HepG2 (cell line): Measurements from ENCODE around the gene PPP4C. TPM values are rescaled to one million over a fixed set of nuclear protein-coding genes. Genes with fewer than 3 reads are reported as not detected.

Experiments
- EP300 ChIP-seq, 3 experiments: sonication (generic) in 1 of 3; formaldehyde crosslinking in 1 of 3; IDR thresholded peaks; 2 replicates each; pipeline versions ENCODE4 v1.5.1 to v1.6.1; 2011 to 2020; ENCODE audit warnings: low read depth in 2 of 3, low read length in 2 of 3, borderline replicate concordance in 1 of 3, improper control_type of control experiment in 1 of 3, mild to moderate bottlenecking in 1 of 3, missing genetic modification reagents in 1 of 3, moderate library complexity in 1 of 3
- HHEX ChIP-seq: IDR thresholded peaks from 2 replicates; pipeline ENCODE4 v1.6.1; 2016; ENCODE audit warnings: control low read depth
- IKZF1 ChIP-seq: fragments of 450-650 bp; IDR thresholded peaks from 2 replicates; pipeline ENCODE4 v1.7.1; 2016
- POGZ ChIP-seq: sonication (generic); formaldehyde crosslinking; IDR thresholded peaks from 2 replicates; pipeline ENCODE4 v1.4.0; 2020; ENCODE audit warnings: mild to moderate bottlenecking, missing genetic modification reagents
- RCOR2 ChIP-seq: IDR thresholded peaks from 2 replicates; pipeline ENCODE4 v1.6.1; 2016; ENCODE audit warnings: missing biosample characterization, missing genetic modification reagents
- SIN3A ChIP-seq: IDR thresholded peaks from 2 replicates; pipeline ENCODE4 v1.6.1; 2011; ENCODE audit warnings: low read depth, mild to moderate bottlenecking, control low read depth, low read length, borderline replicate concordance
- SIX1 ChIP-seq: sonication (generic); formaldehyde crosslinking; IDR thresholded peaks from 2 replicates; pipeline ENCODE4 v1.4.0; 2020; ENCODE audit warnings: missing genetic modification reagents, borderline replicate concordance
- ZNF547 ChIP-seq: sonication (generic); formaldehyde crosslinking; IDR thresholded peaks from 2 replicates; pipeline ENCODE4 v1.5.1; 2020; ENCODE audit warnings: mild to moderate bottlenecking, missing genetic modification reagents
- ZNF674 ChIP-seq: sonication (generic); formaldehyde crosslinking; IDR thresholded peaks from 2 replicates; pipeline ENCODE4 v1.5.0; 2020; ENCODE audit warnings: low read depth, mild to moderate bottlenecking, missing genetic modification reagents
- ZNF703 ChIP-seq: sonication (generic); formaldehyde crosslinking; IDR thresholded peaks from 2 replicates; pipeline ENCODE4 v1.5.1; 2020; ENCODE audit warnings: missing genetic modification reagents, mild to moderate bottlenecking, moderate library complexity, borderline replicate concordance
- ZNF792 ChIP-seq: IDR thresholded peaks from 2 replicates; pipeline ENCODE4 v1.6.1; 2016
- polyA plus RNA-seq, 8 experiments: library from polyadenylated mRNA; depleted of rRNA in 3 of 8; stranded (reverse) in 7 of 8; unstranded in 1 of 8; fragments of >200 nt; fragmentation: Illumina TruSeq in 4 of 8; extraction: Trizol in 4 of 8; gene quantifications; 2 replicates each; pipeline versions ENCODE4 v1.2.1 to v1.2.3, GENCODE V29; 2011 to 2016; ENCODE audit warnings: low read depth in 4 of 8, missing spikeins in 1 of 8, mixed read lengths in 1 of 8; ENCODE audit not compliant: insufficient read depth in 1 of 8
- total RNA-seq, 5 experiments: library from RNA; depleted of rRNA; stranded (reverse); fragments of >200 nt; fragmentation: Illumina TruSeq; extraction: Trizol; gene quantifications; 2 replicates each; pipeline ENCODE4 v1.2.3, GENCODE V29; 2016; ENCODE audit warnings: low read depth in 1 of 5
- TF ChIP-seq, protein P1 (sequence below): sonication (generic); formaldehyde crosslinking; IDR thresholded peaks from 2 replicates; pipeline ENCODE4 v1.4.0; 2020; ENCODE audit warnings: missing genetic modification reagents
- TF ChIP-seq, protein P2 (sequence below): IDR thresholded peaks from 2 replicates; pipeline ENCODE4 v1.6.1; 2016; ENCODE audit warnings: control low read depth
- TF ChIP-seq, protein P3 (sequence below): sonication (generic); formaldehyde crosslinking; IDR thresholded peaks from 2 replicates; pipeline ENCODE4 v1.5.1; 2020; ENCODE audit warnings: mild to moderate bottlenecking, missing genetic modification reagents, moderate library complexity
- TF ChIP-seq, protein P4 (sequence below): sonication (generic); formaldehyde crosslinking; IDR thresholded peaks from 2 replicates; pipeline ENCODE4 v1.5.0; 2020; ENCODE audit warnings: mild to moderate bottlenecking, missing genetic modification reagents
- TF ChIP-seq, protein P5 (sequence below): sonication (generic); formaldehyde crosslinking; IDR thresholded peaks from 2 replicates; pipeline ENCODE4 v1.4.0; 2020; ENCODE audit warnings: missing genetic modification reagents

Gene PPP4C
- total and polyA plus RNA-seq, 2 of the 13 experiments (the other 11 are each of a cell fraction or from before 2014, with no cell fraction given) = 176 to 220 TPM

DNA sequence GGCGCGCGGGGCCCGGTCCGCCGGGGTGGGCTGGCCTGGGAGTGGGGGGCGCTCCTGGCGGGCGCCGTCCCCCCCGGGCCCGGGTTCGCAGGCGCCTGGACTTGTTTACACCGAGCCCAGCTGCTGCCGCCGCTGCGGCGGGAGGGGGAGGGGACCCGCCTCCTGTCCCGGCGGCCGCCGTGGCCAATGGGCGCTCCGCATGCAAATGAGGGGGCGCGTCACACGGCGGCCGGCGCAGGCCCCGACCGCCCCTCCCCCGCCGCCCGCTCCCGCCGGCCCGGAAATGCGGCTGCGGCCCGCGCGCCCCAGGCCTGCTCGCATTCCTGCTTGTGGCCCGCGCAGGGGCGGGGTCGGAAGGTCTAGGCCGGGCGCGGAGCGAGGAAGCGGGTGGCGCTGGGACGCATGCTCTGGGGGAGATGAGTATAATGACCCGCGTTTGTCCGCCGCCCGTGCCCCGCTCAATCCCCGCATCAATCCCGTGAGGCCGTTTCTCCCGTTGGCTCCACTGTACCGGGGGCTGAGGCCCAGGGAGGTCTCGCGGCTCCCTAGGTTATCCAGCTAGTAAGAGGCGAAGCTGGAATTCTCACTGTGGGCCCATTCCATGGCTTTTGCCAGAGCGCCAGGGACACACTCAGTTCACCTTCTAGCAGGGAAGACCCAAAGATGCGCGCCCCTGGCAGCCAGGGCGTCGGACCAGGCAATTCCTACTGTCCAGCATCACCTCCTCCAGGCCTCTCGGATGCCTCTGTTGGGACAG is 20.5 kb downstream of the PPP4C start, which contains the start of gene YPEL3 (continued):
- TF ChIP-seq ZNF703 (CRISPR knock-in tag) = no peak
- no peak for TF ChIP-seq IKZF1
- peak; percentile 93 for TF ChIP-seq SIN3A
- TF ChIP-seq, protein P1, sequence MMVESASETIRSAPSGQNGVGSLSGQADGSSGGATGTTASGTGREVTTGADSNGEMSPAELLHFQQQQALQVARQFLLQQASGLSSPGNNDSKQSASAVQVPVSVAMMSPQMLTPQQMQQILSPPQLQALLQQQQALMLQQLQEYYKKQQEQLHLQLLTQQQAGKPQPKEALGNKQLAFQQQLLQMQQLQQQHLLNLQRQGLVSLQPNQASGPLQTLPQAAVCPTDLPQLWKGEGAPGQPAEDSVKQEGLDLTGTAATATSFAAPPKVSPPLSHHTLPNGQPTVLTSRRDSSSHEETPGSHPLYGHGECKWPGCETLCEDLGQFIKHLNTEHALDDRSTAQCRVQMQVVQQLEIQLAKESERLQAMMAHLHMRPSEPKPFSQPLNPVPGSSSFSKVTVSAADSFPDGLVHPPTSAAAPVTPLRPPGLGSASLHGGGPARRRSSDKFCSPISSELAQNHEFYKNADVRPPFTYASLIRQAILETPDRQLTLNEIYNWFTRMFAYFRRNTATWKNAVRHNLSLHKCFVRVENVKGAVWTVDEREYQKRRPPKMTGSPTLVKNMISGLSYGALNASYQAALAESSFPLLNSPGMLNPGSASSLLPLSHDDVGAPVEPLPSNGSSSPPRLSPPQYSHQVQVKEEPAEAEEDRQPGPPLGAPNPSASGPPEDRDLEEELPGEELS (CRISPR knock-in tag) = peak; percentile 63
- TF ChIP-seq EP300 (IDR thresholded peaks at IDR 0.05; ENCODE audit: low read depth in 2 of 2, low read length in 2 of 2) = peak; percentile 29 to 39; a peak in 1 of 4 replicates
- TF ChIP-seq EP300 (CRISPR knock-in tag; IDR thresholded peaks at IDR 0.05; ENCODE audit: borderline replicate concordance) = peak; percentile 76; the same call in 1 of the 2 replicates
- TF ChIP-seq, protein P2, sequence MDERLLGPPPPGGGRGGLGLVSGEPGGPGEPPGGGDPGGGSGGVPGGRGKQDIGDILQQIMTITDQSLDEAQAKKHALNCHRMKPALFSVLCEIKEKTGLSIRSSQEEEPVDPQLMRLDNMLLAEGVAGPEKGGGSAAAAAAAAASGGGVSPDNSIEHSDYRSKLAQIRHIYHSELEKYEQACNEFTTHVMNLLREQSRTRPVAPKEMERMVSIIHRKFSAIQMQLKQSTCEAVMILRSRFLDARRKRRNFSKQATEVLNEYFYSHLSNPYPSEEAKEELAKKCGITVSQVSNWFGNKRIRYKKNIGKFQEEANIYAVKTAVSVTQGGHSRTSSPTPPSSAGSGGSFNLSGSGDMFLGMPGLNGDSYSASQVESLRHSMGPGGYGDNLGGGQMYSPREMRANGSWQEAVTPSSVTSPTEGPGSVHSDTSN = no peak
- TF ChIP-seq ZNF674 = no peak
- TF ChIP-seq ZNF792 (CRISPR knock-in tag) = peak; percentile 49; the same call in 1 of the 2 replicates
- TF ChIP-seq ZNF547 (CRISPR knock-in tag) = peak; percentile 79
- TF ChIP-seq, protein P3, sequence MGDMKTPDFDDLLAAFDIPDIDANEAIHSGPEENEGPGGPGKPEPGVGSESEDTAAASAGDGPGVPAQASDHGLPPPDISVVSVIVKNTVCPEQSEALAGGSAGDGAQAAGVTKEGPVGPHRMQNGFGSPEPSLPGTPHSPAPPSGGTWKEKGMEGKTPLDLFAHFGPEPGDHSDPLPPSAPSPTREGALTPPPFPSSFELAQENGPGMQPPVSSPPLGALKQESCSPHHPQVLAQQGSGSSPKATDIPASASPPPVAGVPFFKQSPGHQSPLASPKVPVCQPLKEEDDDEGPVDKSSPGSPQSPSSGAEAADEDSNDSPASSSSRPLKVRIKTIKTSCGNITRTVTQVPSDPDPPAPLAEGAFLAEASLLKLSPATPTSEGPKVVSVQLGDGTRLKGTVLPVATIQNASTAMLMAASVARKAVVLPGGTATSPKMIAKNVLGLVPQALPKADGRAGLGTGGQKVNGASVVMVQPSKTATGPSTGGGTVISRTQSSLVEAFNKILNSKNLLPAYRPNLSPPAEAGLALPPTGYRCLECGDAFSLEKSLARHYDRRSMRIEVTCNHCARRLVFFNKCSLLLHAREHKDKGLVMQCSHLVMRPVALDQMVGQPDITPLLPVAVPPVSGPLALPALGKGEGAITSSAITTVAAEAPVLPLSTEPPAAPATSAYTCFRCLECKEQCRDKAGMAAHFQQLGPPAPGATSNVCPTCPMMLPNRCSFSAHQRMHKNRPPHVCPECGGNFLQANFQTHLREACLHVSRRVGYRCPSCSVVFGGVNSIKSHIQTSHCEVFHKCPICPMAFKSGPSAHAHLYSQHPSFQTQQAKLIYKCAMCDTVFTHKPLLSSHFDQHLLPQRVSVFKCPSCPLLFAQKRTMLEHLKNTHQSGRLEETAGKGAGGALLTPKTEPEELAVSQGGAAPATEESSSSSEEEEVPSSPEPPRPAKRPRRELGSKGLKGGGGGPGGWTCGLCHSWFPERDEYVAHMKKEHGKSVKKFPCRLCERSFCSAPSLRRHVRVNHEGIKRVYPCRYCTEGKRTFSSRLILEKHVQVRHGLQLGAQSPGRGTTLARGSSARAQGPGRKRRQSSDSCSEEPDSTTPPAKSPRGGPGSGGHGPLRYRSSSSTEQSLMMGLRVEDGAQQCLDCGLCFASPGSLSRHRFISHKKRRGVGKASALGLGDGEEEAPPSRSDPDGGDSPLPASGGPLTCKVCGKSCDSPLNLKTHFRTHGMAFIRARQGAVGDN = peak; percentile 93
- no peak for TF ChIP-seq SIX1 (CRISPR knock-in tag)
- TF ChIP-seq RCOR2 (CRISPR knock-in tag) = no peak; the same call in 1 of the 2 replicates
- TF ChIP-seq, protein P4, sequence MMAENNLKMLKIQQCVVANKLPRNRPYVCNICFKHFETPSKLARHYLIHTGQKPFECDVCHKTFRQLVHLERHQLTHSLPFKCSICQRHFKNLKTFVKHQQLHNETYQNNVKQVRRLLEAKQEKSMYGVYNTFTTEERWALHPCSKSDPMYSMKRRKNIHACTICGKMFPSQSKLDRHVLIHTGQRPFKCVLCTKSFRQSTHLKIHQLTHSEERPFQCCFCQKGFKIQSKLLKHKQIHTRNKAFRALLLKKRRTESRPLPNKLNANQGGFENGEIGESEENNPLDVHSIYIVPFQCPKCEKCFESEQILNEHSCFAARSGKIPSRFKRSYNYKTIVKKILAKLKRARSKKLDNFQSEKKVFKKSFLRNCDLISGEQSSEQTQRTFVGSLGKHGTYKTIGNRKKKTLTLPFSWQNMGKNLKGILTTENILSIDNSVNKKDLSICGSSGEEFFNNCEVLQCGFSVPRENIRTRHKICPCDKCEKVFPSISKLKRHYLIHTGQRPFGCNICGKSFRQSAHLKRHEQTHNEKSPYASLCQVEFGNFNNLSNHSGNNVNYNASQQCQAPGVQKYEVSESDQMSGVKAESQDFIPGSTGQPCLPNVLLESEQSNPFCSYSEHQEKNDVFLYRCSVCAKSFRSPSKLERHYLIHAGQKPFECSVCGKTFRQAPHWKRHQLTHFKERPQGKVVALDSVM (CRISPR knock-in tag) = 0 out of 2 replicates have a peak, but pooled peaks have one; percentile 10
- no peak for TF ChIP-seq HHEX (CRISPR knock-in tag)
- TF ChIP-seq POGZ (CRISPR knock-in tag) = peak; percentile 64
- TF ChIP-seq, protein P5, sequence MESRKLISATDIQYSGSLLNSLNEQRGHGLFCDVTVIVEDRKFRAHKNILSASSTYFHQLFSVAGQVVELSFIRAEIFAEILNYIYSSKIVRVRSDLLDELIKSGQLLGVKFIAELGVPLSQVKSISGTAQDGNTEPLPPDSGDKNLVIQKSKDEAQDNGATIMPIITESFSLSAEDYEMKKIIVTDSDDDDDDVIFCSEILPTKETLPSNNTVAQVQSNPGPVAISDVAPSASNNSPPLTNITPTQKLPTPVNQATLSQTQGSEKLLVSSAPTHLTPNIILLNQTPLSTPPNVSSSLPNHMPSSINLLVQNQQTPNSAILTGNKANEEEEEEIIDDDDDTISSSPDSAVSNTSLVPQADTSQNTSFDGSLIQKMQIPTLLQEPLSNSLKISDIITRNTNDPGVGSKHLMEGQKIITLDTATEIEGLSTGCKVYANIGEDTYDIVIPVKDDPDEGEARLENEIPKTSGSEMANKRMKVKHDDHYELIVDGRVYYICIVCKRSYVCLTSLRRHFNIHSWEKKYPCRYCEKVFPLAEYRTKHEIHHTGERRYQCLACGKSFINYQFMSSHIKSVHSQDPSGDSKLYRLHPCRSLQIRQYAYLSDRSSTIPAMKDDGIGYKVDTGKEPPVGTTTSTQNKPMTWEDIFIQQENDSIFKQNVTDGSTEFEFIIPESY = peak; percentile 93
